ENCODE results near the gene ANAPC5. TPM values are rescaled to one million over a fixed set of nuclear protein-coding genes. Genes with fewer than 3 reads are reported as not detected.

Gene ANAPC5, protein sequence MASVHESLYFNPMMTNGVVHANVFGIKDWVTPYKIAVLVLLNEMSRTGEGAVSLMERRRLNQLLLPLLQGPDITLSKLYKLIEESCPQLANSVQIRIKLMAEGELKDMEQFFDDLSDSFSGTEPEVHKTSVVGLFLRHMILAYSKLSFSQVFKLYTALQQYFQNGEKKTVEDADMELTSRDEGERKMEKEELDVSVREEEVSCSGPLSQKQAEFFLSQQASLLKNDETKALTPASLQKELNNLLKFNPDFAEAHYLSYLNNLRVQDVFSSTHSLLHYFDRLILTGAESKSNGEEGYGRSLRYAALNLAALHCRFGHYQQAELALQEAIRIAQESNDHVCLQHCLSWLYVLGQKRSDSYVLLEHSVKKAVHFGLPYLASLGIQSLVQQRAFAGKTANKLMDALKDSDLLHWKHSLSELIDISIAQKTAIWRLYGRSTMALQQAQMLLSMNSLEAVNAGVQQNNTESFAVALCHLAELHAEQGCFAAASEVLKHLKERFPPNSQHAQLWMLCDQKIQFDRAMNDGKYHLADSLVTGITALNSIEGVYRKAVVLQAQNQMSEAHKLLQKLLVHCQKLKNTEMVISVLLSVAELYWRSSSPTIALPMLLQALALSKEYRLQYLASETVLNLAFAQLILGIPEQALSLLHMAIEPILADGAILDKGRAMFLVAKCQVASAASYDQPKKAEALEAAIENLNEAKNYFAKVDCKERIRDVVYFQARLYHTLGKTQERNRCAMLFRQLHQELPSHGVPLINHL
- total RNA-seq = 100 to 1,000 TPM; 140 TPM

DNA sequence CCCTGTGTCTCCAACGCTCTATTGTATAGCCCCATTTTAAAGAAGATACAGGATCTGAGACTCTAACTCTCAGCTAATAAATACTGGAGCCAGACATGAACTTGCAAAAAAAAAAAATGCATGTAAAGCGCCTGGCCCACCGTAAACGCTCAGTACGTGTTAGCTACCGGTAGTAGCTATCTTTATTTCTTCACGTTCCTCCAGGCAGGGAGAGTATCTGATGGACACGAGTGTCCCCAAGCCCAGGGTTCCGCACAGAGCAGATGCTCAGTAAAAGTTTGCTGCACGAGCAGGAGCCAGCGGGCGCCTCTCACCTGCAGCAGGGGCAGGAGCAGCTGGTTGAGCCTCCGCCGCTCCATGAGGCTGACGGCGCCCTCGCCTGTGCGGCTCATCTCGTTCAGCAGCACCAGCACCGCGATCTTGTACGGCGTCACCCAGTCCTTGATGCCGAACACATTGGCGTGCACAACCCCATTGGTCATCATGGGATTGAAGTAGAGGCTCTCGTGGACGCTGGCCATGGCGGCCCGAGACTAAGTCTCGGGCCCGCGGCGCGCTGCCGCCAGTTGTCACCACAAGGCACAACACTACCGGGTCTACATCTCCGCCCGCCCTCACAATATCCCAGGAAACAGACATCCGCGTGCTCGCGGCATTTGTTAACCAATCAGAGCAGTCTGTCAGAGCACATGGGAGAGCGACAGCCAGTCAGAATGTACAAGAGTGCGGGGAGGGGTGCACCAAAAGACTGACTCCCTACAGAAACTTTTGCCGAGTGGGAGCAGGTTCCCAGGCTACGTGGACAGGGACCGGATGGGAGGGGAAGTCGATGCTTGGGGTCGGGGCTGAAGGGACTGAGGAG is at the start of gene ANAPC5:
Gene ANAPC5, minus strand, starts transcription at position 592 of the 862 bp plus-strand sequence. Its CDS starts 71 bp downstream, at position 521.
- ChIA-PET POLR2A (interaction anchor here (0.6 to 1.2 kb wide), 6 partner anchors 44 to 823 kb away, joined by 3 to 5 read pairs (median 3); partner anchors contain the start of gene COQ5), CTCF (interaction anchor here (0.6 to 1.6 kb wide), 11 partner anchors 13 to 660 kb away, joined by 3 to 6 read pairs (median 4); partner anchors contain the start of gene RNF34)
- peaks cover 30% of the 10 kb centered on the region for H3K4me1 Mint-ChIP-seq
- peaks cover 8% of the 10 kb centered on the region for H3K36me3 Mint-ChIP-seq (ENCODE audit: low read depth)
- H3K27ac Mint-ChIP-seq = peak within 1 kb of the TSS; percentile 97
- DNase-seq = peak; percentile 96
- no peaks in the 10 kb centered on the region for H3K27me3 Mint-ChIP-seq
- peak within 1 kb of the TSS; percentile 90 for H3K4me3 Mint-ChIP-seq
- H3K9me3 Mint-ChIP-seq = no peaks in the 10 kb centered on the region

DNA sequence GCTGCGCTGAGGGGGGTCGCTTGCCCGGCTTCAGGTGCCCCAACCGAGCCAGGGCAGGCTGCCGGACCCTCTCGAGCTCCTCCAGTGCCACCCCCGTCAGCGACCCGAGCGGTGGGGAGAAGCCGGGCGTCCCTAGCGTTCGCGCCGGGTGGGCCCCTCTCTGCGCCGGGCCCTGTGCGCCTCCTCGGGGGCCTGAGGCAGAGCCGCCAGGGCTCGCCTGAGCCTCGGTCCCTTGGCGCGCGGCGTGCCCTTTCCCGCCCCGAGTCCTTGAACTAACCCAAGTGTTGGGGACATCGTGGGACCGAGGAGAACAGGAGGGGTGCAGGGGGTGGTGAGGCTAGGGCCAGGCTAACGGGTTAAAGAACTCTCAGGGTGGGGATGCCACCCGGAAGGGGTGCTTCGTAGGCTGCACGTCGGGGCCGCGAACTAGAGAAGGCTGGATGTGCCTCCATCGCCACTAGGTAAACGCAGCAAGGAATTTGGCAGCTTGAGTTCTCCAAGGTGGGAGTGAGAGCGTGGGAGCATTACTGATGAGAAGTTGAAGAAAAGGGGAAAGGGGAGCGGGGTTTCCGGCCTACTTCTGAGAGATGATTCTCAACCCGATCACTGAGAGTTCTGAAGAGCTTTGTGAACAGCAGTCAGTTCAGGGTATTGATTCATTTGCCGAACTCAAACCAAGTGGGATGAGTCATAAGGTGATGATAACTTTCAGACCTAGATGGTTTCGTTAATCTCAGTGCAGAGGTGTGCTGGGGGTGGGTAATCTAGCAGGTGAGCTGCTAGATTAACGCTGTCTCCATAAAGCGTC is 48.3 kb upstream of the ANAPC5 start:
- H3K9me3 Mint-ChIP-seq = no peaks in the 10 kb centered on the region
- peak overlapping the region; percentile 96 for H3K27ac Mint-ChIP-seq
- peaks cover 30% of the 10 kb centered on the region for H3K36me3 Mint-ChIP-seq (ENCODE audit: low read depth)
- H3K4me3 Mint-ChIP-seq = peak overlapping the region; percentile 91
- CTCF ChIA-PET = interaction anchor here (0.6 to 1.1 kb wide), 5 partner anchors 16 to 228 kb away, joined by 3 to 4 read pairs (median 3); partner anchors contain the start of gene ANAPC5
- DNase-seq = peak; percentile 59
- POLR2A ChIA-PET = interaction anchor here (0.7 to 1.8 kb wide), 5 partner anchors 9 to 866 kb away, joined by 3 to 9 read pairs (median 3); partner anchors contain the start of genes TMEM120B and VPS33A
- H3K4me1 Mint-ChIP-seq = peaks cover 43% of the 10 kb centered on the region
- H3K27me3 Mint-ChIP-seq = no peaks in the 10 kb centered on the region

DNA sequence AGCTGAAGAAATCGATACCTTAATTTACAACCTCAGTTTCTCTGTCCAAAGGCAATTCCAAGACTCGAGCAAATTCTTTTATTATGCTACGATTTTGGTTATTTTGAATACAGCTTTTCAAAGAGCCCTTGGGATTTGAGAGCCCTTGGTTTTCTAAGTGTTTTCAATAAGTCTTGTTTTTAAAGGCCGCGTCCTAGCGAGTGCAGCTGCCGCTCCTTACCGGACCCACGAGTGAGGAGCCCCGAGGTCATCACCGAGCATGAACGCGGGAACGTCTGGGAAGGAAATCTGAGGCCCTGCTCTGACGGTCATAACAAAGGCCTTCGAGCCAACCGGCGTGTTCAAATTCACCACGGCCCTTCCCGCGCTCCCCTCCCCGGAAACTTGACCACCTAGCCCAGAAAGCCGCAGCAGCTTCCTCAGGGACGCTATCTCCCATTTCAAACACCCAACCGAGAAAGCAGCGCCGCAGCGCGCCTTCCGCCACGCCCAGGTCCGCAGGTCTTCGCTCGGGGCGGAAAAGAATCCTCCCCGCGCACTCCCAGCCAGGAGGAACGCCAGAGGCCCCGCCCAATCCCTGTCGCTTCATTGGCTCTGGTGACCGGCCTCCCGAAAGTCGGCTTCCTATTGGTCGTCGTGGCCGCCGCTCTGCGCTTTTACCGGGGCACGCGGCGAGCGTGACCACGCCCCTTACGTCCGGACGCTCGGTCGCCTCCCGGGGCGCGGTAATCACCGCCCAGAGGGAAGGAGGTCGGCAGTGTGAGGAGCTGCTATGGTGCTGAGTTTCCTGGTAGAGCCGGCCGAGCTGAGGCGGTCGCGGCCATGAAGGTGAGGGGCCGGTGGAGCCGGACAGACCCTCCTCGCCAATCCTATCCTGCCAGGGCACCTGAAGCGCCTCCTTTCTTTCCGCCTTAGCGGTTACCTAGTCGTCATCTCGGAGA is 47.5 kb upstream of the ANAPC5 start, which contains the start of gene RNF34:
Gene RNF34, plus strand, starts transcription at position 728 of the 941 bp plus-strand sequence. Its CDS starts 95 bp downstream, at position 823.
- Mint-ChIP-seq H3K4me1 (peaks cover 37% of the 10 kb centered on the region), H3K36me3 (ENCODE audit: low read depth) (peaks cover 22% of the 10 kb centered on the region), H3K27me3 (no peaks in the 10 kb centered on the region), H3K27ac (peak within 1 kb of the TSS; percentile 96), H3K9me3 (no peaks in the 10 kb centered on the region), H3K4me3 (peak within 1 kb of the TSS; percentile 91)
- POLR2A ChIA-PET = interaction anchor here (0.7 to 1.8 kb wide), 3 partner anchors 8 to 313 kb away, joined by 3 to 9 read pairs (median 3); partner anchors contain the start of gene TMEM120B
- CTCF ChIA-PET = interaction anchor here (0.8 to 1.0 kb wide), 2 partner anchors 48 to 52 kb away, joined by 3 to 4 read pairs; partner anchors contain the start of gene ANAPC5
- DNase-seq = peak; percentile 99

DNA sequence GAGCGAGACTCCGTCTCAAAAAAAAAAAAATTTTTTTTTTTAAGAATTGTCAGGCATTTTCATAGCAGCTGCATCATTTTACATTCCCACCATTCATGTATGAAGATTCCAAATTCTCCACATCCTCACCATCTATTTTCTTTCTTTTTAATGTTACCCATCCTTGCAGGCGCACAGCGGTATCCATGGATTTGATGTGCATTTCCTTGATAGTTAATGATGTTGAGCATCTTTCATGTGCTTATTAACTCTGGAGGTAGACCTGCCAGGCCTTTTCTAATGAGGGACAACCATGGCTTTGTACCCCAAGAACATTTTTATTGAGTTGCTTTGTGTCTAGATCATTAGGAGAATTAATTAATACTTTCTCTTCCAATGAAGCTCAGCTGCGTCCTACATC is 46.1 kb upstream of the ANAPC5 start:
- ChIA-PET POLR2A (no interaction called here), CTCF (no interaction called here)
- Mint-ChIP-seq H3K9me3 (no peaks in the 10 kb centered on the region), H3K27me3 (no peaks in the 10 kb centered on the region), H3K4me3 (peak overlapping the region; percentile 91), H3K36me3 (ENCODE audit: low read depth) (peaks cover 16% of the 10 kb centered on the region), H3K4me1 (peaks cover 31% of the 10 kb centered on the region), H3K27ac (no peak overlapping the region)
- no peak for DNase-seq

DNA sequence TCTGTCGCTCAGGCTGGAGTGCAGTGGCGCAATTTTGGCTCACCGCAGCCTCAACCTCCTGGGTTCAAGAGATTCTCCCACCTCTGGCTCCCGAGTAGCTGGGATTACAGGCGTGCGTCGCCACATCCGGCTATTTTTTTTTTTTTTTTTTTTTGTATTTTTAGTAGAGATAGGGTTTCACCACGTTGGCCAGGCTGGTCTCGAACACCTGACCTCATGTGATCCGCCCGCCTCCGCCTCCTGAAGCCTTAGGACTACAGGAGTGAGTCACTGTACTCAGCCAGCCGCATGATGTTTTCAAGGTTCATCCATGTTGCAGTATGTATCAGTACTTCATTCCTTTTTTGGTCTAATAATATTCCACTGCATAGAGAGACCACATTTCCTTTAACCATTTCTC is 45.3 kb upstream of the ANAPC5 start:
- DNase-seq = no peak
- Mint-ChIP-seq H3K9me3 (no peaks in the 10 kb centered on the region), H3K36me3 (ENCODE audit: low read depth) (peaks cover 11% of the 10 kb centered on the region), H3K4me3 (no peak overlapping the region), H3K4me1 (peaks cover 26% of the 10 kb centered on the region), H3K27ac (no peak overlapping the region), H3K27me3 (no peaks in the 10 kb centered on the region)
- POLR2A ChIA-PET = interaction anchor here (1.0 kb wide), 1 partner anchor 46 kb away, joined by 5 read pairs; no protein-coding TSS in a partner anchor
- CTCF ChIA-PET = interaction anchor here (0.6 kb wide), 1 partner anchor 48 kb away, joined by 3 read pairs; no protein-coding TSS in a partner anchor

DNA sequence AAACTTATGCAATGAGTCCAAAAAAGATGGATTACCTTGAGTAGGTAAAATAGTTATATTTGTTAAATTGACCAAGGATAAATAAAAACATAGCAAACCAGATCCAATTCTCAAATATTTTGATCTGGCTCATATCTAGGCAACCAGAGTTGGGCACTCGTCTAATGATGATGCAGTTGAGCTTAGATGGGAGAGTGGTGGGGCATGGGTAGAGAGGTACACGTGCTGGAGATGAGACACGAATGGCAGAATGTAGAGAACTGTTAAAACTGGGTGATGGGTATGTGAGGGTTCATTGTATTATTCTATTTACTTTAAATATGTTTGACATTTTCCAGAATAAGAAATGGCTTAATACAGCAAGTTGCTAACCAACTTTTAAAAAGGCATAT is 40.1 kb upstream of the ANAPC5 start:
- CTCF ChIA-PET = interaction anchor here (1.1 to 1.7 kb wide), 2 partner anchors 13 to 59 kb away, joined by 3 to 9 read pairs; no protein-coding TSS in a partner anchor
- H3K27me3 Mint-ChIP-seq = no peaks in the 10 kb centered on the region
- peaks cover 18% of the 10 kb centered on the region for H3K4me1 Mint-ChIP-seq
- H3K27ac Mint-ChIP-seq = peak overlapping the region; percentile 82
- peaks cover 2% of the 10 kb centered on the region for H3K36me3 Mint-ChIP-seq (ENCODE audit: low read depth)
- DNase-seq = no peak
- peaks cover 5% of the 10 kb centered on the region for H3K9me3 Mint-ChIP-seq
- no peak overlapping the region for H3K4me3 Mint-ChIP-seq
- POLR2A ChIA-PET = interaction anchor here (1.7 kb wide), 1 partner anchor 8 kb away, joined by 9 read pairs; the partner anchor contains the start of gene RNF34

DNA sequence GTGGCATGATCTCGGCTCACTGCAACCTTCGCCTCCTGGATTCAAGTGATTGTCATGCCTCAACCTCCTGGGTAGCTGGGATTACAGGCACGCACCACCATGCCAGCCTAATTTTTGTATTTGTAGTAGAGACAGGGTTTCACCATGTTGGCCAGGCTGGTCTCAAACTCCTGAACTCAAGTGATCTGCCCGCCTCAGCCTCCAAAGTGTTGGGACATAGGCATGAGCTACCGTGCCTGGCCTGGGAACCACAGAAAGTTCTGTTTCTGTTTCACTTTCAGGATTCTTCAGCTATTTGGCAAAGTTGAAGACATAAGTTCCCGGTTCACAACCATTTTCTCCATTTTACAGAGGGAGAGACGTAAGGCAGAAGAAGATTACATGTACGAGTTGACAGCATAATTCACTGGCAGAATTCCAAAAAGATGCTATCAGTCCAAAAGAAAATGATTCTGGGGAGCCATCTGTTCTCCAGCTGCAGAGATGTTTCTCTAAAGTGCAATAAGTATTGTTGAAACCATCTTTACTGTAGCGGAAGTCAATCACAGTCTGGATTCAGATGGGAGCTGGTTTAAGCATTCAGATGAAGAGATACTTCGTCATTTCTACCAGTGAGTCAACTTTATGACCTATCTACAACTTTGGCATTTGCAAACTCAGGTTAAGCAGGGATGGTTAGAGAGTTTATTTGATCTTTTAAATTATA is 39.6 kb upstream of the ANAPC5 start:
- Mint-ChIP-seq H3K4me1 (peaks cover 18% of the 10 kb centered on the region), H3K36me3 (ENCODE audit: low read depth) (peaks cover 2% of the 10 kb centered on the region), H3K4me3 (peak overlapping the region; percentile 38), H3K27ac (peak overlapping the region; percentile 82), H3K27me3 (no peaks in the 10 kb centered on the region), H3K9me3 (peaks cover 5% of the 10 kb centered on the region)
- DNase-seq = peak; percentile 63
- CTCF ChIA-PET = interaction anchor here (1.1 to 1.7 kb wide), 2 partner anchors 14 to 60 kb away, joined by 3 to 9 read pairs; no protein-coding TSS in a partner anchor
- POLR2A ChIA-PET = interaction anchor here (1.7 kb wide), 1 partner anchor 9 kb away, joined by 9 read pairs; the partner anchor contains the start of gene RNF34

DNA sequence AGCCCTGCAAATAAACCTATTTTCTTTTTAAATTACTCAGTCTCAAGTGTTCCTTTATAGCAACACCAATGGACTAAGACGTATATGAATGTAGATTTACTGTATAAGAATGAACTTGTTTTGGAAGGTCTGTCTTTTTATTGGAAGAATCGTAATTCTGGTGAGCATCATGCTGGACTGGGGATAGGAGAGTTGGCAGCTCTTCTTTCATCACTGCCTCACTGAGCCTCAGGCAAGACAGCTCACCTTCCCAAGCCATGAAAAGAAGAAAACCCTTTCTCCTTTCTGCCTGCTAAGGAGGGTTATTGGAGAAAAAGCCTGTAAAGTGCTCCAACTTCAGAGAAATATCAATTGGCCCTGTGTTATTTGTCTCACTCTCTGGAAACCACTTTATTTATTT is 38.6 kb upstream of the ANAPC5 start:
- DNase-seq = no peak

DNA sequence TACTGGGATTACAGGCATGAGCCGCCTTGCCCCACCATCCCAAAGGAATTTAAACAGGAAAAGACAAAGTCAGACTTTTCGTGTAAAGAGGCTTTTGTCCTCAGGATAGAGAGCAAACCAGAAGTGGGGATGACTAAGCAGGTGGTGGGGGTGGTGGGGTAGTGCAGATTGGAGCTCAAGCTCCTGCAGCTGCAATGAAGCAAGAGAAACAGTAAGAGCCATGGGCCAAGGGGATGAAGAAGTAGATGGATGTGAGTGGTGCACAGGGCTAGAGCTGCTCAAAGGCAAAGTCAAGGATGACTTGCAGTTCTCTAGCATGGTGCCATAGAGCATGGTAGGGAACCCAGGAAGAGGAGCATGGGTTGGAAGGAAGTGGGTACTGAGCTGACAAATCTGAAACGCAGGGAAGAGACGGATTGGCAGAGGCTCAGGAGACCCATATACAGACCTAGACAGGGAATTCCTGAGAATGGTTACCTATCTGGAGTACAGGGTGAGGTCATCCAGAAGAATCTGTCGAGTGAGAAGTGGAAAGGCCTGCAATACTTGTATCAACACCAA is 36.3 kb upstream of the ANAPC5 start:
- no peak overlapping the region for H3K4me3 Mint-ChIP-seq
- no peak for DNase-seq
- POLR2A ChIA-PET = no interaction called here
- H3K27ac Mint-ChIP-seq = no peak overlapping the region
- no peaks in the 10 kb centered on the region for H3K27me3 Mint-ChIP-seq
- peaks cover 2% of the 10 kb centered on the region for H3K36me3 Mint-ChIP-seq (ENCODE audit: low read depth)
- H3K4me1 Mint-ChIP-seq = peaks cover 18% of the 10 kb centered on the region
- CTCF ChIA-PET = interaction anchor here (0.9 to 1.1 kb wide), 2 partner anchors 38 to 82 kb away, joined by 3 to 5 read pairs; no protein-coding TSS in a partner anchor
- H3K9me3 Mint-ChIP-seq = peaks cover 5% of the 10 kb centered on the region

More for the DNA sequence above, 38.6 kb upstream of the ANAPC5 start:
- H3K27me3 Mint-ChIP-seq = no peaks in the 10 kb centered on the region
- peaks cover 5% of the 10 kb centered on the region for H3K9me3 Mint-ChIP-seq
- ChIA-PET CTCF (interaction anchor here (0.6 to 0.8 kb wide), 2 partner anchors 56 to 79 kb away, joined by 3 to 4 read pairs; no protein-coding TSS in a partner anchor), POLR2A (no interaction called here)
- peaks cover 2% of the 10 kb centered on the region for H3K36me3 Mint-ChIP-seq (ENCODE audit: low read depth)
- peaks cover 18% of the 10 kb centered on the region for H3K4me1 Mint-ChIP-seq
- no peak overlapping the region for H3K4me3 Mint-ChIP-seq
- H3K27ac Mint-ChIP-seq = peak overlapping the region; percentile 69
